Measurements from ENCODE around the gene ATOH8. TPM values are rescaled to one million over a fixed set of nuclear protein-coding genes. Genes with fewer than 3 reads are reported as not detected.
A peak's percentile ranks its signal among the peaks of the same experiment; 100 is the strongest.

ATOH8 gene
- total RNA-seq, 4 donors from 2014 or later, result 34.5 to 79.5 (median 59.6) TPM

DNA sequence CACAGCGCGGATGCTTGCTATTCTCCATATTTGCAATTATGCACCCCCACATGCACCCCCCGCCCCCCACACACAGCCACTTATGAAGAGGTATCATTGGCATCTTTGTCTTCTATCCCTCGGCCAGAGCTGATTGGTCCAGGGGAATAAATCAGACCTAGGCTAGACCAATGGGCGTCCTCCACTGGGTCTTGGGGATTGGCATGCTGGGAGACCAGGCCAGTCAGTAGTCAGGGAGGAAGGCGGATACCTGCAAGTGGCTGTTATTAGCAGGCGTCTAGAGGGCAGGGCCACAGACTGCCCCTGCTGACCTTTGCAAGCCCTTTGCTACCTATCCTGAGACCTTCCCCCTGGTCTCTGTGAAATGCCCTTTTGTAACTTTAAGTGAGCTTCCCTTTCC lies 30.0 kb downstream of the ATOH8 start:
- H3K4me1 ChIP-seq, result peaks cover 5 to 66% (median 34%) of the 10 kb centered on the region in 3 donors
- no peak overlapping the region for H3K27ac ChIP-seq
- H3K9me3 ChIP-seq, result no peaks in the 10 kb centered on the region
- 94 to 100% methylated on average over 2 to 5 of the region's 7 CpGs for WGBS, 2 donors (ENCODE audit: low coverage in 1 of 2)
- peaks cover 0 to 66% of the 10 kb centered on the region in 2 donors for H3K36me3 ChIP-seq
- no peak overlapping the region for H3K4me3 ChIP-seq
- no peaks in the 10 kb centered on the region for H3K27me3 ChIP-seq
- TF ChIP-seq POLR2AphosphoS5 (IDR thresholded peaks at IDR 0.05) (no peak), EP300 (IDR thresholded peaks at IDR 0.05) (no peak), POLR2A (IDR thresholded peaks at IDR 0.05) (no peak)
- TF ChIP-seq, protein P1, sequence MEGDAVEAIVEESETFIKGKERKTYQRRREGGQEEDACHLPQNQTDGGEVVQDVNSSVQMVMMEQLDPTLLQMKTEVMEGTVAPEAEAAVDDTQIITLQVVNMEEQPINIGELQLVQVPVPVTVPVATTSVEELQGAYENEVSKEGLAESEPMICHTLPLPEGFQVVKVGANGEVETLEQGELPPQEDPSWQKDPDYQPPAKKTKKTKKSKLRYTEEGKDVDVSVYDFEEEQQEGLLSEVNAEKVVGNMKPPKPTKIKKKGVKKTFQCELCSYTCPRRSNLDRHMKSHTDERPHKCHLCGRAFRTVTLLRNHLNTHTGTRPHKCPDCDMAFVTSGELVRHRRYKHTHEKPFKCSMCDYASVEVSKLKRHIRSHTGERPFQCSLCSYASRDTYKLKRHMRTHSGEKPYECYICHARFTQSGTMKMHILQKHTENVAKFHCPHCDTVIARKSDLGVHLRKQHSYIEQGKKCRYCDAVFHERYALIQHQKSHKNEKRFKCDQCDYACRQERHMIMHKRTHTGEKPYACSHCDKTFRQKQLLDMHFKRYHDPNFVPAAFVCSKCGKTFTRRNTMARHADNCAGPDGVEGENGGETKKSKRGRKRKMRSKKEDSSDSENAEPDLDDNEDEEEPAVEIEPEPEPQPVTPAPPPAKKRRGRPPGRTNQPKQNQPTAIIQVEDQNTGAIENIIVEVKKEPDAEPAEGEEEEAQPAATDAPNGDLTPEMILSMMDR (IDR thresholded peaks at IDR 0.05), result no peak
- no peak for ATAC-seq

DNA sequence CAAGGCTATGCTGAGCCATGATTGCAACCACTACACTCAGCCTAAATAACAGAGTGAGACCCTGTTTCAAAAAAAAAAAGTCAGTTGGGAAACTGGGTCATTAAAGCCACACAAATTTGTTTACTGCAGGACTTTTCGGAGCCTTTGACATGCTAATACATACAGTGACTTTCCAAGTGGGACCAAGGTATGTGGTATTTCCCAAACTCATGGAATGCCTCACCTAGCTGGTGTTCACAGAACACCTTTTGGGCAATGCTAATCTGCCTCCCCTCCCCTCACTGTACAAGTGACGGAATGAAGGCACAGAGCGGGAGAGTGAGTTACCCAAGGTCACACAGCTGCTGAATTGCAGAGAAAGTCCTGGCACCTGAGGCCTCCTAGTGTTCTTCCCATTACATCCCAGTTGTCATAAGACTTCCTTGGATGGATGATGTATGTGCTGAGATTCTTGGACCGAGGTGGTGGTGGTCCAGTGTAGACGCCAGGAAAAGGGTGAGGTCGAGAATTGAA lies 30.7 kb downstream of the ATOH8 start:
- peak overlapping the region in 3 of 4 donors; percentile 77 to 81 (median 77) for H3K27ac ChIP-seq
- H3K4me1 ChIP-seq, result peaks cover 5 to 58% (median 29%) of the 10 kb centered on the region in 3 donors
- TF ChIP-seq EP300 (IDR thresholded peaks at IDR 0.05) (no peak), POLR2A (IDR thresholded peaks at IDR 0.05) (no peak), POLR2AphosphoS5 (IDR thresholded peaks at IDR 0.05) (no peak)
- TF ChIP-seq, protein P1 (IDR thresholded peaks at IDR 0.05), result no peak
- peaks cover 0 to 64% of the 10 kb centered on the region in 2 donors for H3K36me3 ChIP-seq
- 93 to 97% methylated on average over 5 of the region's 6 CpGs for WGBS, 2 donors (ENCODE audit: low coverage in 1 of 2)
- no peaks in the 10 kb centered on the region for H3K9me3 ChIP-seq
- ATAC-seq, result no peak
- no peaks in the 10 kb centered on the region for H3K27me3 ChIP-seq
- no peak overlapping the region for H3K4me3 ChIP-seq

DNA sequence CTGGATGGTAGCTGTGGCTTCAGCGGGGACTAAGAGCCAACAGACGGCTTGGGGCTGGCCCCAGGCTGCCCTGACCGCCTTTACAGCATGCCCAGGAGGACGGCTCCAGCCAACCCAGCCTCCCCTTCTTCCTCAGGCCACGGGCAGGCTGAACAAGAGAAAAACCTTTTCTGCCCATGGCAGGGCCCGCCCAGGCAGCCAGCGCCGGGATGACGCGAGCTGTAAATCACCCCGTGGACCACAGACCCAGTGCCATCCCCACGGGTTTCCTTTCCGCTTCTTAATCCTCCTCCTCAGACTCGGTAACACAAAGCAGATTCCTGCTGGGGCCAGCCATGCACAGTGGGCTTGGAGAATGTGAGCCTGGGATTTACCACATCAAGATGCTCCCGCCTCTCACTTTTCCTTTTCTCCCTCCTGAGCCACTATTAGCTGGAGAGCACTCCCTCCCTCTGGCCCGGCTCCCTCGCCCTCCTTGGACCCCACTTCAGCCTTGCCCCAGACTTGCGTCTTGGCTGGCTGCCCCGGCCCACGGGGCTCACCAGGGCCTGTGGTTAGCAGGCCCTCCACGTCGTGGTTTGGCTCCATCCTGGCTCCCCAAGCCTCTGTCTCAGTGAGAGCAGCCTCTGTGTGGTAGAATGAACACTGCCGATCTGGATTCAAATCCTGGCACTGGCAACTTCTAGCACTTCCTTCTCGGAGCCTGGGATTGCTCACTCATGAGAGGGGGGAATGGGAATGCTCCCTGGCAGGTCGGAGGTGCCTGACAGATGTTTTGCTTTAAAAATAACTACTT lies 31.4 kb downstream of the ATOH8 start:
- Histone ChIP-seq H3K4me1 (peaks cover 5 to 54% (median 27%) of the 10 kb centered on the region in 3 donors), H3K27me3 (no peaks in the 10 kb centered on the region), H3K4me3 (no peak overlapping the region), H3K36me3 (peaks cover 0 to 62% of the 10 kb centered on the region in 2 donors), H3K27ac (peak overlapping the region in 3 of 4 donors; percentile 77 to 81 (median 77)), H3K9me3 (no peaks in the 10 kb centered on the region)
- peak; percentile 70 for TF ChIP-seq POLR2AphosphoS5 (IDR thresholded peaks at IDR 0.05)
- TF ChIP-seq POLR2A (IDR thresholded peaks at IDR 0.05), result no peak
- peak; percentile 73 for ATAC-seq
- WGBS, 2 donors (ENCODE audit: low coverage in 1 of 2), result 49 to 65% methylated on average over 5 to 14 of the region's 25 CpGs

DNA sequence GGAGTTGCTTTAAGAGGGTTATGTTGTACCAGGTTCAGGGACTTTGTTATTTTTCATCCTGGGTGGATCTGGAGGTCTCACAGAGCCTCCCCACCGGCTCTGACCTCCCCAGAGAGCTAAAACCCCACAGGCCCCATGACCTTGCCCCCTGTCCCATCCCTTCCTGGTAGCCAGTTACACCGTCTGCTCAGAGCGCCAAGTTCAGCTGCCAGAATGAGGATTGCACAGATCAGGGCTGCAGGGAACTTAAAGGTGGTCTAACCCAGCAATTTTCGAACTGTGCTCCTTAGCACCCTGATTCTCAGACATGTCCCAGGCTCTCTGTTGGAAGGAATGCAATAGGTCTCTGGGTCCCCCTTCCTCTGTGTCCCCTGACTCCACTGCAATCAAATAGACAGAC lies 32.1 kb downstream of the ATOH8 start:
- Histone ChIP-seq H3K9me3 (no peaks in the 10 kb centered on the region), H3K27me3 (no peaks in the 10 kb centered on the region), H3K36me3 (peaks cover 0 to 64% of the 10 kb centered on the region in 2 donors), H3K27ac (peak overlapping the region in 3 of 4 donors; percentile 77 to 81 (median 77)), H3K4me3 (no peak overlapping the region), H3K4me1 (peaks cover 5 to 54% (median 21%) of the 10 kb centered on the region in 3 donors)
- 48% methylated on average over 4 of the region's 4 CpGs; no CpG with 5 or more reads in 1 of the 2 donors for WGBS, 2 donors (ENCODE audit: low coverage in 1 of 2)
- TF ChIP-seq POLR2A (IDR thresholded peaks at IDR 0.05), result no peak
- TF ChIP-seq, protein P1 (IDR thresholded peaks at IDR 0.05), result no peak
- no peak for TF ChIP-seq POLR2AphosphoS5 (IDR thresholded peaks at IDR 0.05)
- no peak for TF ChIP-seq EP300 (IDR thresholded peaks at IDR 0.05)
- ATAC-seq, result peak; percentile 8

DNA sequence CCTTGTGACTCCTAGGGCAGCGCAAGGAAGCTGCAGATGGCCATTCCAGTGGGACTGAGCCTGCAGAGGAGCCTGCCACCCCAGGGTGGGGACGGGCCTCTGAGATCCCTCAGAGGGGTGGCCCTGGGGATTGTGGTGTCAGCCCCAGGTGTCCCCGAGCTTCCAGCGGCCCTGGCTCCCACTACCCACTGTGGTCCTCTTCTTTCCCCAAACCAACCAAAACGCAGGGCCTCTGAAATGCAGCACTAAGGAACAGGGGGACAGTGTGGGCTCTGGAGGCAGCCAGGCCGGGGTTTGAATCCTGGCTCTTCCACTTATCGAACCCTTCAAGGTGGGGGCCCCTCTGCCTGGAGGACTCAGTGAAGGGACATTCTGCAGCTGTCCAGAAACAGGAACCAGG lies 32.7 kb downstream of the ATOH8 start:
- TF ChIP-seq POLR2AphosphoS5 (IDR thresholded peaks at IDR 0.05), result no peak
- TF ChIP-seq POLR2A (IDR thresholded peaks at IDR 0.05), result no peak
- TF ChIP-seq, protein P1 (IDR thresholded peaks at IDR 0.05), result no peak
- no peak for TF ChIP-seq EP300 (IDR thresholded peaks at IDR 0.05)
- no peaks in the 10 kb centered on the region for H3K27me3 ChIP-seq
- WGBS, 2 donors (ENCODE audit: low coverage in 1 of 2), result 100% methylated on average over 1 of the region's 7 CpGs; no CpG with 5 or more reads in 1 of the 2 donors
- H3K9me3 ChIP-seq, result no peaks in the 10 kb centered on the region
- peak overlapping the region in 3 of 4 donors; percentile 77 to 81 (median 77) for H3K27ac ChIP-seq
- no peak for ATAC-seq
- H3K4me3 ChIP-seq, result no peak overlapping the region
- peaks cover 5 to 54% (median 21%) of the 10 kb centered on the region in 3 donors for H3K4me1 ChIP-seq
- peaks cover 0 to 64% of the 10 kb centered on the region in 2 donors for H3K36me3 ChIP-seq
